Central memory CD8-positive, alpha-beta T cell (primary cell): ENCODE measurements around the gene TPD52L1.
"Not testable (repeated sequence)": the region's sequence is repeated elsewhere in the genome, so short reads cannot be mapped to it uniquely, and the experiment has no call there.

Source experiments
- ATAC-seq: fragments of 150-1000 bp; cut with Tn5 transposase; replicated peaks from 2 replicates; pipeline ENCODE4 v1.10.0; 2022; ENCODE audit warnings: mild to moderate bottlenecking, moderate FRiP score, moderate number of reproducible peaks; ENCODE audit not compliant: poor library complexity, severe bottlenecking; ENCODE audit errors: extremely low read depth
- DNase-seq, 2 donors: peaks; one replicate each; pipeline ENCODE4 v3.0.0; 2021; ENCODE audit warnings: low spot score in 2 of 2
- H3K27ac Mint-ChIP-seq: one replicate; pipeline ENCODE4 v1.8.0; 2022; ENCODE audit warnings: low read depth, mild to moderate bottlenecking, moderate library complexity, mixed read lengths
- H3K27me3 Mint-ChIP-seq: one replicate; pipeline ENCODE4 v1.8.0; 2022; ENCODE audit warnings: mixed read lengths
- H3K36me3 Mint-ChIP-seq: one replicate; pipeline ENCODE4 v1.8.0; 2022; ENCODE audit warnings: mild to moderate bottlenecking, moderate library complexity, mixed read lengths; ENCODE audit not compliant: insufficient read depth
- H3K4me1 Mint-ChIP-seq: one replicate; pipeline ENCODE4 v1.8.0; 2022; ENCODE audit warnings: mixed read lengths
- H3K4me3 Mint-ChIP-seq: one replicate; pipeline ENCODE4 v1.8.0; 2022; ENCODE audit warnings: mild to moderate bottlenecking, moderate library complexity, mixed read lengths
- H3K9me3 Mint-ChIP-seq: one replicate; pipeline ENCODE4 v1.8.0; 2022; ENCODE audit warnings: mixed read lengths

The TPD52L1 gene

GRCh38 chr6:125279961-125280360, 126.4 kb downstream of the TPD52L1 start:
- Mint-ChIP-seq H3K4me1 (peaks cover 75% of the 10 kb centered on the region), H3K27me3 (no peaks in the 10 kb centered on the region), H3K9me3 (peaks cover 14% of the 10 kb centered on the region)

DNA sequence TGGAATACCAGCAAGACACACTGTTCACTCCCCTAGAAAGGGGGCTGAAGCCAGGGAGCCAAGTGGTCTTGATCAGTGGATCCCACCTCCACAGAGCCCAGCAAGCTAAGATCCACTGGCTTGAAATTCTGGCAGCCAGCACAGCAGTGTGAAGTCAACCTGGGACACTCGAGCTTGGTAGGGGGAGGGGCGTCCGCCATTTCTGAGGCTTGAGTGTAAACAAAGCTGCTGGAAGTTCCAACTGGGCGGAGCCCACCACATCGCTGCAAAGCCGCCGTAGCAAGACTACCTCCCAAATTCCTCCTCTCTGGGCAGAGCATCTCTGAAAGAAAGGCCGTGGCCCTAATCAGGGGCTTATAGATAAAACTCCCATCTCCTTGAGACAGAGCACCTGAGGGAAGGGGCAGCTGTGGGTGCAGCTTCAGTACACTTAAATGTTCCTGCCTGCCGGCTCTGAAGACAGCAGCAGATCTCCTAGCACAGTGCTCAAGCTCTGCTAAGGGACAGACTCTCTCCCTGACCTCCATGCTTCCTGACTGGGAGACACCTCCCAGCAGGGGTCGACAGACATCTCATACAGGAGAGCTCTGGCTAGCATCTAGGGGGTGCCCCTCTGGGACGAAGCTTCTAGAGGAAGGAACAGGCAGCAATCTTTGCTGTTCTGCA, 126.9 kb downstream of the TPD52L1 start:
- Mint-ChIP-seq H3K36me3 (peaks cover 14% of the 10 kb centered on the region), H3K9me3 (peaks cover 14% of the 10 kb centered on the region), H3K27ac (peak overlapping the region; percentile 22), H3K4me1 (peaks cover 75% of the 10 kb centered on the region)
- H3K27me3 Mint-ChIP-seq, ATAC-seq, H3K4me3 Mint-ChIP-seq, DNase-seq: not testable (repeated sequence)

More at GRCh38 chr6:125279961-125280360, 126.4 kb downstream of the TPD52L1 start:
- DNase-seq, result no peak
- H3K36me3 Mint-ChIP-seq, result peaks cover 16% of the 10 kb centered on the region
- no peak overlapping the region for H3K27ac Mint-ChIP-seq
- no peak overlapping the region for H3K4me3 Mint-ChIP-seq
- no peak for ATAC-seq

DNA sequence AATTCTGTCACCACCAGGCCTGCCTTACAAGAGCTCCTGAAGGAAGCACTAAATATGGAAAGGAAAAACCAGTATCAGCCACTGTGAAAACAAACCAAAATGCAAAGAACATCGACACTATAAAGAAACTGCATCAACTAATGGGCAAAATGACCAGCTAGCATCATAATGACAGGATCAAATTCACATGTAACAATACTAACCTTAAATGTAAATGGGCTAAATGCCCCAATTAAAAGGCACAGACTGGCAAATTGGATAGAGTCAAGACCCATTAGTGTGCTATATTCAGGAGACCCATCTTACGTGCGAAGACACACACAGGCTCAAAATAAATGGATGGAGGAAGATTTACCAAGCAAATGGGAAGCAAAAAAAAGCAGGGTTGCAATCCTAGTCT, 128.9 kb downstream of the TPD52L1 start:
- DNase-seq, H3K27me3 Mint-ChIP-seq, H3K4me3 Mint-ChIP-seq, H3K36me3 Mint-ChIP-seq, H3K27ac Mint-ChIP-seq, ATAC-seq: not testable (repeated sequence)
- peaks cover 71% of the 10 kb centered on the region for H3K4me1 Mint-ChIP-seq
- peaks cover 14% of the 10 kb centered on the region for H3K9me3 Mint-ChIP-seq

DNA sequence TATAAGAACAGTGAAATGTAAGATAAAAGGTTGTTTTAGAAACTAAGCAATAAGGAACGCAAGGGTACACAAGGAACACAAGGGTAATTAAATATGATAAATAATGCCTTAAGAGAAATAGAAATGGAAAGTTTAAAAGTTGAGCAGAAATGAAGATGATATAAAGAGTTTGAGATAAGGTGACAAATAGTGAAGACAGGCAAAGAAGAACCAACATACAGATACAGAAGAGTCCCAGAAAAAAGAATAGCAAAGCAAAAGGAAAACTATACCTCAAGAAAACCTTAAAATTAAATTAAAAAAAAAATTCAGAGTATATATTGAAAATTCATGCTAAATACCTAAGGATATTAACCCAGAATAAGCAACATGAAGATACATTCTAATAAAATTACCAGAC, 131.8 kb downstream of the TPD52L1 start:
- H3K36me3 Mint-ChIP-seq, result peaks cover 11% of the 10 kb centered on the region
- no peaks in the 10 kb centered on the region for H3K27me3 Mint-ChIP-seq
- H3K4me1 Mint-ChIP-seq, result peaks cover 66% of the 10 kb centered on the region
- H3K27ac Mint-ChIP-seq, result peak overlapping the region; percentile 4
- ATAC-seq (no peak), DNase-seq (no peak)
- no peak overlapping the region for H3K4me3 Mint-ChIP-seq
- H3K9me3 Mint-ChIP-seq, result peaks cover 14% of the 10 kb centered on the region

GRCh38 chr6:125285936-125286335, 132.4 kb downstream of the TPD52L1 start:
- H3K27me3 Mint-ChIP-seq, result no peaks in the 10 kb centered on the region
- peaks cover 11% of the 10 kb centered on the region for H3K36me3 Mint-ChIP-seq
- ATAC-seq (no peak), DNase-seq (no peak)
- peaks cover 64% of the 10 kb centered on the region for H3K4me1 Mint-ChIP-seq
- peaks cover 13% of the 10 kb centered on the region for H3K9me3 Mint-ChIP-seq
- H3K4me3 Mint-ChIP-seq, result no peak overlapping the region
- no peak overlapping the region for H3K27ac Mint-ChIP-seq

DNA sequence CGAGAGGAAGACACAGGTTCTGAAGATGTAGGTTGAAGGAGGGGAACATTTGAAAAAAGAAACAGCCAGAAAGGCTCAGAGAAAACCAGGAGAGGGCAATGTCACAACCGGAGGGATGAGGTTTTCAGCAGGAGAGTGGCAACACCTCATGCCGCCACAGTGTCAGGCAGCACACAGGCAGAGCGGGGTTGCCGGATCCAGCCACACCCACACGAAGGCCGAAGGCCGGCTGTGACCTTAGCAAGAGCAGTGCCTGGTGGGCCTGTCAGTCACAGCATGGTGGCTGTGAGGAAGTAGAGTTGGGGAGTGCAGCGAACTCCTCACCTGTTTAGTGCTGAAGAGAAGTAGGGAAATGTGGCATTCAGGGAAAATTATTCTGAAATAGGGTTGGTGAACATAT, 134.1 kb downstream of the TPD52L1 start:
- Mint-ChIP-seq H3K9me3 (peaks cover 1% of the 10 kb centered on the region), H3K27me3 (no peaks in the 10 kb centered on the region), H3K36me3 (peaks cover 22% of the 10 kb centered on the region), H3K27ac (no peak overlapping the region), H3K4me1 (peaks cover 57% of the 10 kb centered on the region), H3K4me3 (no peak overlapping the region)
- DNase-seq (no peak), ATAC-seq (no peak)

DNA sequence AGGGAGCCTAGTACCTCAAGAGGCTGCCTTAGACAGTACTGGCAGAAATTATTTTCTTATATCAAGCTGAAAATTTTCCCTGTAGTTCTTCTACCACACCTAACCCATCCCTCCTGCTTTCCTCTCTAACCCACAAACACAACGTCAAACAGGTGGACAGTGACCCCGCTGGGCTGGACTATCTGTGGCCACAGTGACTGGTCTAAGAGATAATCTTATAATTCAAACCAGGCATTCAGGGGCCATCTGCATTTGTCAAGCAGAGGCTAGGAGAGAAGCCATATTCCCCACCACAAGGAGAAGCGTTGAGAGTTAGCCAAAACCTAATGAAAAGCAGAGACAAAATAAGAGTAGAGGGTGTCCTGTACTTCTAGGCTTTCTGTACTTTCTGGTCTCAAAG, 140.0 kb downstream of the TPD52L1 start:
- H3K27me3 Mint-ChIP-seq, result no peaks in the 10 kb centered on the region
- no peak for DNase-seq
- H3K27ac Mint-ChIP-seq, result peak overlapping the region; percentile 65
- ATAC-seq, result no peak
- no peak overlapping the region for H3K4me3 Mint-ChIP-seq
- no peaks in the 10 kb centered on the region for H3K9me3 Mint-ChIP-seq
- H3K4me1 Mint-ChIP-seq, result peaks cover 35% of the 10 kb centered on the region
- H3K36me3 Mint-ChIP-seq, result peaks cover 38% of the 10 kb centered on the region

DNA sequence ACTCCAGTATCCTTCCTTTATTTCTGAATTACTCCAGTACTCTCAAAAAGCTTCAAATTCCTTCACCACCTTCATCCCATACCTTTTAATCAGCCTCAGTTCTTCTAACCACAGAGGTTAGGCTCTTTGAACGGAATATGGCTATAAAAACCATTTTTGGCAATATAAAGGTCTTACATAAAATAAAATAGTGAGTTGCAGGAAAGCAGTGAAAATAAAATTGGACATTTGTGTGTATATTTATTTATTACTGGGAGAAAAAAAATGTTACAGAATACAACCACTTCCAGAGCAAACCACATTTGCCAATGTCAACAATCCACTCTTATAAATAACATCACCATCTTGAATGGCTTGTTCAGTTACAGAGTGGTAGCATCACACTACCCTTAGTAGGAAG, 140.5 kb downstream of the TPD52L1 start:
- no peak for DNase-seq
- Mint-ChIP-seq H3K27me3 (no peaks in the 10 kb centered on the region), H3K4me3 (no peak overlapping the region), H3K36me3 (peaks cover 41% of the 10 kb centered on the region), H3K27ac (peak overlapping the region; percentile 65), H3K9me3 (no peaks in the 10 kb centered on the region), H3K4me1 (peaks cover 39% of the 10 kb centered on the region)
- no peak for ATAC-seq

- H3K4me3 Mint-ChIP-seq, result no peak overlapping the region
- no peaks in the 10 kb centered on the region for H3K9me3 Mint-ChIP-seq
- H3K4me1 Mint-ChIP-seq, result peaks cover 47% of the 10 kb centered on the region
- ATAC-seq (no peak), DNase-seq (no peak)
- H3K36me3 Mint-ChIP-seq, result peaks cover 46% of the 10 kb centered on the region
- no peak overlapping the region for H3K27ac Mint-ChIP-seq
- no peaks in the 10 kb centered on the region for H3K27me3 Mint-ChIP-seq
These were observed 141.4 kb downstream of the TPD52L1 start for GRCh38 chr6:125294925-125295324.

DNA sequence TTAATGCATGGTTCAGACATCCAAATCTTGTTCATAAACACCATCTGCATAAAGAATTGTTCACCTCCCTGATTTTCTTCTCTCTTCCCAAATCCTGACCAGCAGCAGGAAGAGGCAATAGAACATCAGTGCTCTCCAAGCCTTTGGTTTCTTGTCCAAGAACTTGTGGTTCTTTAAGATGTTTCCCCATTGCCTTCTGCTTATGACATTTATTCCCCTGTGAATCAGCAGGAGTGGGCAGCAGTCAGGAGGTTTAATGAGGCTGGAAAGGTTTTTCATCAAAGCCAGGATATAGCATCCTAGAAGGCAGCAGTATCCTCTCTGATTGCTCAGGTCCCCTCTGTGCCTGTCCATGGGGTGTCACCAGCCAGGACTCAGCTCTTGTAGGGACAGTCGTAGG, 142.9 kb downstream of the TPD52L1 start:
- no peak overlapping the region for H3K4me3 Mint-ChIP-seq
- H3K9me3 Mint-ChIP-seq, result no peaks in the 10 kb centered on the region
- H3K4me1 Mint-ChIP-seq, result peaks cover 61% of the 10 kb centered on the region
- no peak for DNase-seq
- no peak overlapping the region for H3K27ac Mint-ChIP-seq
- H3K27me3 Mint-ChIP-seq, result no peaks in the 10 kb centered on the region
- peaks cover 42% of the 10 kb centered on the region for H3K36me3 Mint-ChIP-seq
- no peak for ATAC-seq

GRCh38 chr6:125299257-125299656, 145.7 kb downstream of the TPD52L1 start:
- H3K27me3 Mint-ChIP-seq, result no peaks in the 10 kb centered on the region
- H3K36me3 Mint-ChIP-seq, result peaks cover 32% of the 10 kb centered on the region
- DNase-seq (no peak), ATAC-seq (peak; percentile 57)
- H3K4me1 Mint-ChIP-seq, result peaks cover 67% of the 10 kb centered on the region
- H3K4me3 Mint-ChIP-seq, result peak overlapping the region; percentile 87
- peak overlapping the region; percentile 89 for H3K27ac Mint-ChIP-seq
- no peaks in the 10 kb centered on the region for H3K9me3 Mint-ChIP-seq

GRCh38 chr6:125300992-125301434, 147.4 kb downstream of the TPD52L1 start:
- peaks cover 2% of the 10 kb centered on the region for H3K27me3 Mint-ChIP-seq
- peak overlapping the region; percentile 89 for H3K27ac Mint-ChIP-seq
- H3K36me3 Mint-ChIP-seq, result peaks cover 24% of the 10 kb centered on the region
- ATAC-seq (no peak), DNase-seq (no peak)
- H3K4me3 Mint-ChIP-seq, result peak overlapping the region; percentile 87
- H3K4me1 Mint-ChIP-seq, result peaks cover 60% of the 10 kb centered on the region
- H3K9me3 Mint-ChIP-seq, result no peaks in the 10 kb centered on the region
